GM19397 (cell line): Measurements from ENCODE around the gene PRKAG1.

Experiments
- ATAC-seq: cut with Tn5 transposase; IDR thresholded peaks from one replicate; pipeline ENCODE4 v1.9.1; 2021; ENCODE audit warnings: mild to moderate bottlenecking, moderate library complexity; ENCODE audit not compliant: unreplicated experiment

PRKAG1 gene

DNA sequence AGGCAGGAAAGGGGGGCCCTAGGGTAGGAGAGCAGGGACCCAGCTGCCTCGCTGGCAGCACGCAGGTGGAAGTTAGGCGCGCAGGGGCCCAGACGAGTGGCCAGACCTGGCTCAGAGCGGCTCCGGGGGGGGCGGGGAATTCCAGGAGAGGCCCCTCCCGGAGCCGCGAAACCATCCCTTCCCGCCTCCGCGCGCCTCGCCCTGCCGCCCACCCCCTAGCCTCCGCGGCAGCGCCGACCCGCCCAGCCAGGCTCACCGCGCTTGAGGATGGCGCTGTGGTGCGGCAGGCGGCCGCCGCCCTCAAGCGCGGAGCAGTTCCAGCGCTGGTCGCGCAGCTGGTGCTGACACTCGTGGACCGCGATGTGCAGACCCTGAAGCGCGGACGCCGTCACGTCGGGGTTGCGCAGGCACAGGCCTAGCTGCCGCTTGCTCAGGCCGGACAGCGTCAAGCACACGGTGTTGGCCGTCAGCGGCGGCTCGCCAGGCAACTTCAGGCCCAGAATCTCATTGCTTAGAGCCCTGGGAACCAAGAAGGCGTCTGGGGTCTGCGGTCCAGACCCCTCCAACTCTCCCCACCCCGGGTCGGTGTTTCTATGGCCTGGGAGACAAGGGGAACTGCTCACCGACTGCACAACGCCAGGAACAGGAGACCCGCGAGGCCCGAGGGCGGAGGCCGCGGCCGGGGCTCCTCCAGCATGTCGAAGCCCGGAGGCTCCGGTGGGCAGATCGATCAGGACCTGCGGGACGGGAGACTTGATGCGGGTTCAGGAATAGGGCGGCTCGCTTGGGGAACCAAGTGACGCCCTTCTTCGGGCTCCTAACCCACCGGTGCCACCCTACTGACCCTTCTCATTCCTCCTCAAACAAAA is 48.5 kb downstream of the PRKAG1 start:
- no peak for ATAC-seq

- ATAC-seq, result no peak
Observed at GRCh38 chr12:48969160-48969771, 49.3 kb downstream of the PRKAG1 start.

- no peak for ATAC-seq
Observed at GRCh38 chr12:48968467-48968866, 50.1 kb downstream of the PRKAG1 start.

- ATAC-seq, result no peak
Observed at GRCh38 chr12:48967991-48968390, 50.6 kb downstream of the PRKAG1 start.

GRCh38 chr12:48966177-48966895 is 52.2 kb downstream of the PRKAG1 start:
- no peak for ATAC-seq

DNA sequence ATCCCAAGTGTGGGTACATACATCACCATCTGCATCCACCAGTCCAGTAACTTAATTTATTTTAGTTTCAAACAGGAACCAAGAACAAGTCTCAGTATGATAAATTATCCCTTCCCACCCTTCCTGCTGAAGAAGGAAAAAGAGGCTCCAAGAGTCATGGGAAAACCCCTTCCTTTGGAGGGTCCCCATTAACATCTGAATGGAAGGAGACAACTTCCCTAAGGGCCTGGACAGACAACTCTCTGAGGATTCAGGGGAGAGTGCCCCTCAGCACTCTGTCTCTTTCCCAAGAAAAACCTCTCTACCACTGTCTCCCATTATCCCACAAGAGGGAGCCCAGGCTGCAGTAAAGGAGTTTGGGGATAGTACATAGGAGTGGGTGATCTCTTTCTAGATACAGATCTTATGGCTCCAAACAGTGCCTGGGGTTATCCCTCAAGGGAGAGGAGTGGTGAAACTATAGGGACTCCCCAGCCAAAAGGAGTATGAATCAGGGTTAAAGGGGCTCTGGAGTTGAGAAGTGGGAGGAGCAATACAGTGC is 53.2 kb downstream of the PRKAG1 start:
- no peak for ATAC-seq

- no peak for ATAC-seq
Observed at GRCh38 chr12:48961801-48962200, 56.8 kb downstream of the PRKAG1 start.

GRCh38 chr12:48961331-48961730 is 57.2 kb downstream of the PRKAG1 start:
- no peak for ATAC-seq

DNA sequence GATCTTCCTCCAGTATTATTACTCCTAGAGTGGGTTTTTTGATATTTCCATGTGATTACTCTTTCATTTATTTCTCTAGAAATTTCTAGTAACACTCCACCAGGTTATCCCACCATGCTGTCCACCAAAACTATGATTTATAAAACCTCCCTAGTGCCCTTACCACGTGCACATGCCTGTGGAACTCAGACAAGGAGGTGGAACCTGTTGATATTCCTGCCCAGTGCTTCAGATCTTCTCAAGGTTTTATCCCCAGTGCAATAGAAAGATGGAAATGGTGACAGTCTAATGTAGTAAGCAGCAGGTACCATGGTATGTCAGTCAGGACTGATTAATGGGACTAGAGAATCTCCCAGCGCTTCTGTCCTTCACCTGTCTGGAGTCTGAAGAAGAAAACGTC is 57.7 kb downstream of the PRKAG1 start:
- no peak for ATAC-seq

DNA sequence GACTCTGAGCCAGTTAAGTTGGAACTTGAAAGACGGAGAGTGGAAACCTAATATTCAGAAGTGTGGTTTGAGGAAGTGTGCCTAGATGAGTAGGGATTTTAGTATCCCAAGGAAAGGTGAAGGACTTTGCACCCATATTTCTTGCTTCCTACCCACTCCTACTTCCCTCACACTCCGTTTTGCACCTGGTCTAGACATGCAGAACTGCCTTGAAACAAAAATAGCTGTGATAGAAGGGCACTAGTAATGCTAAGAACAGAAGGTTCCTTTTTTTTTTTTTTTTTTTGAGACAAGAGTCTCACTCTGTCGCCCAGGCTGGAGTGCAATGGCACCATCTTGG is 60.6 kb downstream of the PRKAG1 start:
- ATAC-seq, result no peak

DNA sequence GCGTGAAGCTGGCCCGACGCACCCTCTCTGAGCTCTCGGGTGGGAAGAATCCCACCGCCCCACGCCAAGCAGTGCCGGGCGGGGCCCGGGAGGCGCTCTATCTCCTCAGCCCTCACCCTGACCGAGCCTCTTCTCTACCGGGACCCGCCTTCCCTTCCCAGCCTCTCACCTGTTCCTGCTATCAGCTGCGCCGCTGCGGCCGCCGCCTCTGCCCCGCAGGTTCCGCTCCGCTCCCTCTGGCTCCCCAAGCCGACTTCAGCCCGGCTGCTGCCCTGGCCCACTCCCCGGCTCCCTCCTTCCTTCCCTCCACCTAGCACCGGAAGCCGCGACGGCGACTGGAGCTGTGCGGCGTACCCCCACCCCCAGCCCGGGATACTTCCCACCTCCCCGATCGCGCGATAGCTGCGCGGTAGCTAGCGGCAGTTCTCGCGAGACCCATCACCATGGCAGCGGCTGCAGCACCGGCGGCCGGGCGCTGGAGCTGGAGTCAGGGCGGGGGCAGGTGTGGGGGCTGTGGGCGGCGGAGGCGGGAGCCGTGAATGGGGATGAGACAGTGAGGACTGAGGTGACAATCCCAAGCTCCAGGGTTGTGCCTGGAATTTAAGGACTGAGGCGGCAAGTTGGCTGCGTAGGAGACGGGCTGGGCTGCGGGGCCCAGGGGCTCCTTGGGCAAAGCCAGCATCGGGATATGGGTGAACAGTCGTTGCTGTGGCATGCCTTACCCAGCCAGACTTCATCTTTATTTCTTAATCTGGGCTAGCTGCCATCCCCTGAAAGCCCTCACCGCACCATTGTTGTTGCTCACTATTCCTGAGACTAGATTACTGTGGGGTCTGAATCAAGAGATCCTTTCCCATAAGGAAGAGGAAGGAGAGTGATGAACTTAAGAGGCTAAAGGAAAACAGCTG is 61.2 kb downstream of the PRKAG1 start, which contains the start of gene ARF3:
Gene ARF3, minus strand, starts transcription at position 347 of the 908 bp plus-strand sequence. CDS start 16,392 bp downstream, outside the sequence.
- ATAC-seq, result peak; percentile 87

DNA sequence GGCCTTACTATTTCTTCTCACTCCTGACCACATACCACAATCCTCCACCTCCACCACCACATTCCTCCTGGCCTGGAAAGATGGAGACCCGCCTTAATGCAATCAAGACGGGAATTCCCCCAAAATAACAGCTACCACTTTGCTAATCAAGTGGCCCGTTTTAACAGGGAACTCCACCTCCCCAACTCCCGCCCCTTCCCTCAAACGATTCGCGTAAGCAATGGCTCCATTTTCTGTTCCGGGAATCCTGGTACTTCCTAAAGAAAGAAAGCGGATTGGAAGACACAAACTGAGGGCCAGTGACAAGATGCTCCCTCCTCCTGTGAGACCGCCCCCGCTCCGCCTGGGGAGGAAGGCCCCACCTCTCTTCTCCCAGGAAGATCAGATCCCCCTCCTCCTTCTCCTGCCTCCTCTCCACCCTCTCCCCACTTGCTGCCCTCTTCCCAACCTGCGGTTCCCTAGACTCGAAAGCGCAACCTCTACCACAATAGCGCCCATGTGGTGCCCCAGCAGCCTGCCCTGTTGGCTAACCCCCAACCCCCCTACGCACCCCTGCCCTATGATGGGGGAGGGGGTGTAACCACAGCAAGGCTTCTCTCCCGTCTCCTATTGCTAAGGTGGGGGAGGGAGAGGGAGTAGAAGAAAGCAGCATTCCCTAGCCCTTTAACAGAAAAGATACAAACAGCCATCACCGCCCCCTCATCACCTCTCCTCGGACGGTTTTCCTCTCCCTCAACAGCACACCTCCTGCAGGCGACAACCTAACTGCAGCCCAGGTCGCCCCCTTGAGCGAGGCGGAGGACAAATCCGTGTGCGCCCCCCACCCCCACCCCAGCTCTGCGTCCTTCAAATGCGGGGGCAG is 62.1 kb downstream of the PRKAG1 start:
- peak; percentile 20 for ATAC-seq

- no peak for ATAC-seq
Observed at GRCh38 chr12:48954841-48955501, 63.6 kb downstream of the PRKAG1 start.

GRCh38 chr12:48954061-48954460 is 64.5 kb downstream of the PRKAG1 start:
- no peak for ATAC-seq

GRCh38 chr12:48952691-48953090 is 65.9 kb downstream of the PRKAG1 start:
- no peak for ATAC-seq
